Stimulated activated CD8-positive, alpha-beta memory T cell treated with anti-CD3 and anti-CD28 coated beads, Interleukin-7, amount 100 ng/mL, for 24 hours (primary cell): ENCODE data around the gene ADCY5.
"Not testable (repeated sequence)": the region's sequence is repeated elsewhere in the genome, so short reads cannot be mapped to it uniquely, and the experiment has no call there.

Source experiments
- DNase-seq: peaks from one replicate; pipeline ENCODE4 v3.0.0-alpha.2; 2020; ENCODE audit warnings: low read depth

Gene ADCY5

DNA sequence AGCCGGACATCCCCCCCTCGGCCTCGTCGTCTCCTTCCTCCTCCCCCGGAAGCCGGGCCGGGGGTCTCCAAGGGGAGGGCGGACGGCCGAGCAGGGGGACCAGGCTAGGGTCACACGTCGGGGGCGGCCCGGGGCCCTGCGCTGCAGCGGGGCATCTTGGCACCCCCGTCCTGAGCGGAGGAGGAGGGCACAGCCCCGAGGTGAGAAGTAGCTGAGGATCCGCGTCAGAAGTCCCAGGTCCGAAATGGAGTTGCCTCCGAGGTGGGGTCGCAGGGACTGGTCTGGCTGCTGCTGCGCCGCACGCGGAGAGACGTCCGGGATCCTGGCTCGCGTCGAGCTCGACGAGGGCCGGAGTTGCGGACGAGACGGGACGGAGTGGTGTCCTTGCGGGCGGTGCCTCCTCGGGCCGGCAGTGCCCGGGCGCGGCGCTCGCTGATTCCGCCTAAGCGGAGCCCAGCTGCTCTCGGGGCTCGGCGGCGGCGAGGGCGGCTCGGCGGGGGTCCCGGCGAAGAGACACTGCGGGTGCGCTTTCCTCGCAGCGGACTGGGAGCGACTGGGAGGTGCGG, at the start of gene ADCY5:
Gene ADCY5 (minus strand): TSS at position 555 of the 566 bp plus-strand sequence. CDS start 545 bp downstream, at position 10.
- DNase-seq = no peak

DNA sequence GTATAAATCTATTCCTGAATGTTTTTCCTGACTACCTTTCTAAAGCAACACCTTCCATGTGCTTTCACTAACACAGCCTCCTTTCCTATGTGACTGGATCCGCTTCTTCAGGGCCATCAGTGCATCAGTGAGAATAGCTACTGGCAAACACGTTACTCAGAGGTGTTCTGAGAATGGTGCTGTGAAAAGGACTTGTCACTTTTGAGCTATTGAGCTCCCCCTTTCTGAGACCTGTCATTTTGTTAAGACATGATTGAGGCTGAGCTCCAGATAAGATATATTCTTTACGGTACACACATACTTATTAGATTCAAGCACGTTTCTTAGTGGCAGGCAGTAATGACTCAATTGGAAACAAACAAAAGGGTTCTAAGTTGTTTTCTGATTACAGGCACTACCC, 45.0 kb upstream of the ADCY5 start:
- DNase-seq = no peak

- no peak for DNase-seq
Measured at GRCh38 chr3:123491966-123492587, 43.2 kb upstream of the ADCY5 start.

GRCh38 chr3:123489400-123490004, 40.6 kb upstream of the ADCY5 start:
- DNase-seq = no peak

DNA sequence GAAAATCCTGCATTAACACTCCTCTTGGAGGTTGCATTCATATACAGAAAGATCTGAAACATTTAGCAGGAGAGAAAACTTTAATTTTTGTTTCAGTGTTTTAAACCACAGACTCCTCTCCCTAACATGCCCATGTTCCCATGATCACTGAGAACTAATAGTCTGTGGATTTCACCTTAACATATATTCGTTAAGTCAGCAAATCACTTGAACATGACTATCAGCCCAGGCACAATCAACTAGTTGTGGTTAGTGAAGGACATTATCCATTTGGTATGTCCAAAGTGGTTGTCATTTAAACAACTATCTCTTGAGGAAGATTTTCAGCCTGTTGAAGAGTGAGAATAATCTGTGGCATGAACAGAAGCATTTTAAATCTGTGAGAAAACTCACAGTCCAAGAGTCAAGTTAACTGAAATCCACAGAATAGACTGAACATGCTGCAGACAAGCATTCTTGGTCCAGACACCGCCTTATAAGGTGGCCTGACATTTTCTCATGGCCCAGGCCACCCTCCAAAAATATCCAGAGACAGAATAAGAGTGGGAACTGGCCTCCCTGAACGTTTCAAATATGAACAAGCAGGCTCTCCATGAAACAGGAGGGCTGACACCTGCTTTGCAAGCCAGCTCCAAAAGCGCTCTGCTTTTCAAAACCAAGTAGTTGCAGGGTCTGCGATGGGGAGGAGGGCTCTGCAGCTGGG, 39.9 kb upstream of the ADCY5 start:
- DNase-seq = no peak

DNA sequence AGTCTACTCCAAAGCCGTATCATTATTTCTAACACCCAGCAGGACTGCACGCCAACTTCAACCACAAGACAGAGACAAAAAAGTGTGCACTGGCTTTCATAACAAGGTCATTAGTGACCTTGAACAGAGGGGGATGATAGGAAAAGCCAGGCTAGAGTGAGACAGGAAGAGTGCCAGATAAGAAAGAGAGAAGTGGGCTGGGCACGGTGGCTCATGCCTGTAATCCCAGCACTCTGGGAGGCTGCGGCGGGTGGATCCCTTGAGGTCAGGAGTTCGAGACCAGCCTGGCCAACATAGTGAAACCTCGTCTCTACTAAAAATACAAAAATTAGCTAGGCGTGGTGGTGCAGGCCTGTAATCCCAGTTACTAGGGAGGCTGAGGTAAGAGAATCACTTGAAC, 38.2 kb upstream of the ADCY5 start:
- DNase-seq = not testable (repeated sequence)

- no peak for DNase-seq
Measured at GRCh38 chr3:123486460-123486859, 37.6 kb upstream of the ADCY5 start.

DNA sequence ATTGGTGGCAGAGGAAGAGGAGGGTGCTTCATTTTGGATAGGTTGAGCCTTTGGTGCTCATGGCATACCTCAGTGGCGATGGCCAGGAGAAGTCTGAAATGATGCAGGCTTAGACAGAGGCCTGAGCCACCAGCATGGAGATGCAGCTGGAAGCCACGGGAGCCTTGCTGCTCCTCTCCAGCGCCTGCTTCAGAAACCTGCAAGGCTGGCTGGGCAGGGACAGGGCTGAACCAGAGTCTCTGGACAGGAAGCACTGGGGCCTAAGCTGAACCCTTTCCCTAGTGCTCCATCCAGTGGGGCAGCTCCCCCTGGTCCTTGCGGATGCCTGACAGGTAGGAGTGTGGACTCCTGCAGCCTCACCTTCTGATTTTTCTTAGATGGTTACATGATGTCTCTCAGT, 36.7 kb upstream of the ADCY5 start:
- DNase-seq = no peak

DNA sequence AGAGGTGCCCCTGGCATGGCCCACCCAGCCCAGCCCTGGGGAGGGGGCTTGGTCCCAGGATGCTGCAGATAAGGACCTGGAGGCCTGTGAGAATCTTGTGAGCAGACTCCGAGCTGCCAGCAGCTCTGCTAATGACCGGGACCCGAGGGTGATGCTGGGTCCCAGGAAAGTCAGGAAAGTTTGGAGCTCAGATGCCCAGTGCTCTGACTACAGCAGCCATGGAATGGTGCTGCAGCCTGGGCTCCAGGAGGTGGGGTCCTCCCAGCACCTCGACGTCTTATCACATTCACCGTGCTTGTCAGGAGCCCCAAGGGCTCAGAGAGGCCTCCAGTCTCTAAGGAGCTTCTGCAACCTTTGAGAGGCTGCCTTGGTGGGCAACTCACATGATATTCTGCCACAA, 34.3 kb upstream of the ADCY5 start:
- no peak for DNase-seq

DNA sequence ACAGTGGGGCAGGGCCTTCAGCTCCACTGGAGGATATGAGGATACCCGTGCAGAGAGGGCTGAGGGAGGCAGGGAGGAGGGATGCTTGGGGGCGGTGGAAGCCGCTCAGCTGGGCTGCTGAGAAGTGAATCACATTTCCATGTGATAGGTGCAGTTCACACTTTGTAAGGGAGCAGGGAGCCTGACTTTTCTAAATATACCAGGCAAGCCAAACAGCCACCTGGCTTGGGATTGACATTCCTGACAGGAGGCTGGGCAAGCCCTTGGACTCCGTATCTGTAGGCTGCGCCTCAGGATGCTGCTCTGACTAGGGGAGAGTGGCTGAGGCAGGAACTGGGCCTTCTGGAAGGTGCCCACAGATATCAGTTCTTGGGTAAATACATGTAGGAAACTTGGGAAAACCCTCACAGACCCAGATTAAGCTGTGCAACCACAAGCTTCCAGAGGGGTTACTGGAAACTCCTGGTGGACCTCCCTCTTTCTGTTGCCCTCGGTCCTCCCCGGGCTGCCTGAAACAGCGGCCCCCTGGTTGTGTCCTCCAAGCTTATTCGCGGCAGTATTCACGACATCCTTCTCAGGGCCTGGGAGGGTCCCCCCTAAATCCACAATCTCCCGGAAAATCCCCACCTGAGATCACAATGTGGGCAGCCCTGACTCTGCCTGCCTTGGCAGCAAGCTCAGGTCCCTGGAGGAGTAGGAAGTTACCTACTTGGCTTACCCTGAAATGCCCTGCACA, 33.0 kb upstream of the ADCY5 start:
- DNase-seq = no peak

GRCh38 chr3:123481071-123481470, 32.2 kb upstream of the ADCY5 start:
- no peak for DNase-seq

DNA sequence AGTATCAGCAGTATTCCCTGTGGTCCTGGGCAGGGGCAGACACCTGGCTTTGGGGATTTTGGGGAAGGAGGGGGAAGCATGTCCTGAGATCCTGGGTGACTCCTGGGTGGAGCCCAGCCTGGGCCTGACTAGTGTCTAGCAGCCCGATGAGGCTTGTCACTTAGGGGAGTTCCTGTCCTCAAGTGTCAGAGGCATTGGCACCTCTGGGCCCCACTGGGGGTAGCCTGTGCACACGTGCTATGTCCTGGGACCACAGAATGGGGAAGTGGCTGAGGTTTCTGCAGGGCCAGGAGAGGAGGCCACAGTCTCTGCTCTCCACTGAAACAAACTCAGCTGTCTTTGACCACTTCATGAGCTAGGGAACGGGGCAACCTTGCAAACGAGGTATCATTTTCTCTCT, 31.5 kb upstream of the ADCY5 start:
- DNase-seq = no peak

DNA sequence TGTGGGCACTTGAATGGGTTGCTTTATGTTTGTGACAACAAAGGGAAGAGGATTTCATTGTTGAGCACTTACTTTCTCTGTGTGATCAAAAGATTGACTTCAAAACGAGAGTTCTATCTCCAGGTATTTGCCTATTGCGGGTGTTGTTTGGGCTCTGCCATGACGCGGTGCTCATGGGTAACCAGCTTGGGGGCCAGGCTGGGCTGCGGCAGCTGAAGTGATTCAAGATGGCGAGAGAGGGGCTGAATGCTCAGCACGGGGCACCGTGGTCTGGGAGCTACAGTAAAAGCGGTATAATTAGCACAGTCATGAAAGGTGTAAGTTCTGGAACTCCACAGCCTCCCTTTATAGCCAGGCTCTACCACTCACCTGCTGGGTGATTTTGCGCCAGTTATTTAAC, 31.0 kb upstream of the ADCY5 start:
- DNase-seq = no peak

DNA sequence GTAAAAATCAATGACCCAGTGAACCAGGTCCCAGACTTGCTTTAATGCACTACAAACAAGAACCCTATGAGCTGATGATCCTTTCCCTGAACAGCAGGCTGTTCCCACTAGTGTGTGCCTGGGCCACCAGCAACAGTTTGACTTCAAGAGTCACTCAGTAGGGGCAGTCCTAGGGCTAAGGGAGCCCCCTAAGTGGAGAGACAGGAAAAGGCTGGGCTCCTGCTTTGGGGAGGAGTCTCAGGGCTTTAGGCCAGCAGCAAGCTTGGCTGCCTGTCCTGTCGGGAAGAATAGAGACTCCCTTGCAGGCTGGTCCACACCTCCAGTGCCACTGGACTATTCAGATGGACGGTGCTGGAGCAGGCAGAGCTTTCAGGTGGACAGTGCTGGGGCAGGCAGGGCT, 29.4 kb upstream of the ADCY5 start:
- DNase-seq = no peak

GRCh38 chr3:123476967-123477750, 28.3 kb upstream of the ADCY5 start:
- no peak for DNase-seq

- DNase-seq = no peak
Measured at GRCh38 chr3:123475786-123476185, 26.9 kb upstream of the ADCY5 start.

DNA sequence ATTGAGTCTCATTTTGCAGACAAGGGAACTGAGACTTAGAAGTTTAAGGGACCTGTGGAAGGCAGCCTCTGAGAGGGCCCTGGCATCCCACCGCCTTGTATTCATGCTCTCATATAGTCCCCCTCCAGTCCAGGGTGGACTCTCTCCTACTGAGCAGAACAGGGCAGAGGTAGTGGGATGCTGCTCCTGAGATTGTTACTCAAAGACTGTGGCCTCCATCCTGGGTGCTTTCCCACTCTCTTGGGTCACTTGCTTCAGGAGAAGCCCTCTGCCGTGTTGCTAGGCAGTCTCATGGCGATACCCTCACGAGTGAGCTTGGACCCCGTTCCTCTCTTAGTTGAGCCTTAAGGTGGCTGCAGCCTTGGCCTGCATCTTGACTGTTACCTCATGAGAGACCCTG, 22.2 kb upstream of the ADCY5 start:
- no peak for DNase-seq

- no peak for DNase-seq
Measured at GRCh38 chr3:123469323-123469995, 20.6 kb upstream of the ADCY5 start.

GRCh38 chr3:123467046-123467445, 18.2 kb upstream of the ADCY5 start:
- no peak for DNase-seq

- DNase-seq = no peak
Measured at GRCh38 chr3:123464211-123464610, 15.3 kb upstream of the ADCY5 start.

DNA sequence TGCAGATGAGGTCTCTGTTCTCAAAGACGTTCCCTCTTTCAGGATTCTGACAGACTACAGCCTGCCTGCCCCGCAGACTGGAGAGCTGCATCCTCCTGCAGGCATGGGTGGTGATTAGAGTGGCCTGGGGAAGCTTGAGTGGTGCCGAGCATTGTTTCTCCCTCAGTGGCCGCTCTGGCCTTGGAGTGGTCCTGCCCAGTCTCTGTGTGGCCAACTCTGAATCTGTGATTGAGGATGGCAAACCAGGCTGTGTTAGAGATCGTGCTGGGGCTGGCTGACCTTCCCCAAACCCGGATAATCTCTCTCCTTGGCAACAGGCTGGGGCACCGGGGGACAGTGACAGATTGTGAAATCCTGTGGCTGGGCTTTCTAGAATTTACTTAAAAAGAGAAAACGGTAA, 11.0 kb upstream of the ADCY5 start:
- DNase-seq = no peak
